Breast epithelium (tissue), 3 donors: ENCODE data around the gene DQX1.

Source experiments
- POLR2A ChIP-seq: fragments of 450-650 bp; IDR thresholded peaks from one replicate; pipeline ENCODE4 v1.6.1; 2016; ENCODE audit warnings: antibody characterized with exemption, mild to moderate bottlenecking, moderate library complexity
- POLR2AphosphoS5 ChIP-seq, 3 donors: sonication (generic); formaldehyde crosslinking; IDR thresholded peaks; one replicate each; pipeline ENCODE4 v1.6.1; 2017; ENCODE audit warnings: antibody characterized with exemption in 3 of 3
- TF ChIP-seq, protein P1 (sequence below), 3 donors: fragments of 450-650 bp; IDR thresholded peaks; one replicate each; pipeline ENCODE4 v1.5.1; 2016 to 2017; ENCODE audit warnings: antibody characterized with exemption in 3 of 3, mild to moderate bottlenecking in 3 of 3, moderate library complexity in 3 of 3

DNA sequence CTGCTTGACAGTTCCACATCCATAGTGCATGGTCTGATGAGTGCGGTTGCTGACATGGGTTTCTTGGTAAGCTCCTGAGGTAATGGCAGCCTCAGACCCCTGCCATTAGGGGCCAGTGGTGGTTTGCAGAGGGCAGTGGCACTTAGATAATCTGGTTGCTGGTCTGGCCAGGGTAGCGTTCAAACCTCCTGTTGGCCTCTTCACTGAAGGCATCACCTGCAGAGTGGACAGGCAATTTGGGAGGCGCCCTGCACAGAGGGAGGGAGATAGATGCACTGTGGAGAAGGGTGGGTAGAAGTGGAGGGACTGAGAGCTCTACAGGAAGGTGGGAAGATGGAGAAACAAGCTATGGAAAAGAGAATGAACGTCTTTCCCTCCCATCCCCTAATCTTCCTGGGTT lies 7.4 kb upstream of the DQX1 start:
- TF ChIP-seq POLR2AphosphoS5 (IDR thresholded peaks at IDR 0.05) (no peak), POLR2A (no peak)
- TF ChIP-seq, protein P1, sequence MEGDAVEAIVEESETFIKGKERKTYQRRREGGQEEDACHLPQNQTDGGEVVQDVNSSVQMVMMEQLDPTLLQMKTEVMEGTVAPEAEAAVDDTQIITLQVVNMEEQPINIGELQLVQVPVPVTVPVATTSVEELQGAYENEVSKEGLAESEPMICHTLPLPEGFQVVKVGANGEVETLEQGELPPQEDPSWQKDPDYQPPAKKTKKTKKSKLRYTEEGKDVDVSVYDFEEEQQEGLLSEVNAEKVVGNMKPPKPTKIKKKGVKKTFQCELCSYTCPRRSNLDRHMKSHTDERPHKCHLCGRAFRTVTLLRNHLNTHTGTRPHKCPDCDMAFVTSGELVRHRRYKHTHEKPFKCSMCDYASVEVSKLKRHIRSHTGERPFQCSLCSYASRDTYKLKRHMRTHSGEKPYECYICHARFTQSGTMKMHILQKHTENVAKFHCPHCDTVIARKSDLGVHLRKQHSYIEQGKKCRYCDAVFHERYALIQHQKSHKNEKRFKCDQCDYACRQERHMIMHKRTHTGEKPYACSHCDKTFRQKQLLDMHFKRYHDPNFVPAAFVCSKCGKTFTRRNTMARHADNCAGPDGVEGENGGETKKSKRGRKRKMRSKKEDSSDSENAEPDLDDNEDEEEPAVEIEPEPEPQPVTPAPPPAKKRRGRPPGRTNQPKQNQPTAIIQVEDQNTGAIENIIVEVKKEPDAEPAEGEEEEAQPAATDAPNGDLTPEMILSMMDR (IDR thresholded peaks at IDR 0.05): no peak
